ENCODE results near the gene PRRT4. TPM values are rescaled to one million over a fixed set of nuclear protein-coding genes. Genes with fewer than 3 reads are reported as not detected.

The PRRT4 gene
- total and polyA plus RNA-seq, 9 of the 15 experiments (the other 6 are each of a cell fraction or from before 2014, with no cell fraction given), result not detected

DNA sequence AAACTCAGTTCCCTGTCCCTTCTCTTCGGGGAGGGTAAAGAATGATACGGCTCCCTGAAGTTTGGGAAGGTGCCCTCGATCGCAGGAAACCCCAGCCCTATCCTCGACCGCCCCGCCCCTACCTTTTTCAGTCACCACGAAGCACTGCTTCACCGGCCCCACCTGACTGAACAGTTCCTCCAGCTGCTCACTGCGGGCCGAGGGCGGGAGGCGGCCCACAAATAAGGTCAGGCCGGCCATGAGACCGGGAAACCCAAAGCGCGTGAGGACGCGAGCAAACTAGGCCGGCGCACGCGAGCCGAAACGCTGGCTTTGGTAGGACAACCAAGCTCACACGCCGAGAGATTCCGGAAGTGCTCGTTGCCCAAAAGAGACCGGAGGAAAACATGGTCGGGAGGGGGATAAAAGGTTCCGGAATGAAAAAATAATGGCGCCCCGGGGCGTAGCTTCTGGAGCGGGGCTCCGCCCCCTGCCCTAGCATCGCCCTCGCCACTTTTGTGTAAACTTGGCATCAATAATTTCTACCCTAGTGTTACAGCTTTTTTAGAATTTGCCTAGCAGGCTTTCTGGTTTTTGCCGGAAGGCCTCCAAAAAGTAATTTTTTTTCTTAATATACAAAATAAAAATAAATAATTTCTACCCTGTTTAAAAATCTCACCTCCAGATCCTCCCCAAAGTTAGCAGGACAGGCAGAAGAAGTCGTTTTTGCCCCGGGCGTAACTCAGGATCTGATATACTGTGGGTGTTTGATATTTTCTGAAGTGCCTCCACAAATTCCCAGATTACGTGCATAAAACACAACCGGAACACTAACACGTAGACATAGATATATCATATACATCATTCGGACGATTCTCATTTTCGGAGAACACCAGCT is 17.7 kb downstream of the PRRT4 start, which contains the start of gene RBM28 (continued):
- TF ChIP-seq, protein P1, sequence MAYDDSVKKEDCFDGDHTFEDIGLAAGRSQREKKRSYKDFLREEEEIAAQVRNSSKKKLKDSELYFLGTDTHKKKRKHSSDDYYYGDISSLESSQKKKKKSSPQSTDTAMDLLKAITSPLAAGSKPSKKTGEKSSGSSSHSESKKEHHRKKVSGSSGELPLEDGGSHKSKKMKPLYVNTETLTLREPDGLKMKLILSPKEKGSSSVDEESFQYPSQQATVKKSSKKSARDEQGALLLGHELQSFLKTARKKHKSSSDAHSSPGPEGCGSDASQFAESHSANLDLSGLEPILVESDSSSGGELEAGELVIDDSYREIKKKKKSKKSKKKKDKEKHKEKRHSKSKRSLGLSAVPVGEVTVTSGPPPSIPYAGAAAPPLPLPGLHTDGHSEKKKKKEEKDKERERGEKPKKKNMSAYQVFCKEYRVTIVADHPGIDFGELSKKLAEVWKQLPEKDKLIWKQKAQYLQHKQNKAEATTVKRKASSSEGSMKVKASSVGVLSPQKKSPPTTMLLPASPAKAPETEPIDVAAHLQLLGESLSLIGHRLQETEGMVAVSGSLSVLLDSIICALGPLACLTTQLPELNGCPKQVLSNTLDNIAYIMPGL (CRISPR knock-in tag; IDR thresholded peaks at IDR 0.05), result peak; percentile 98
- TF ChIP-seq HNRNPLL (IDR thresholded peaks at IDR 0.05; ENCODE audit: low read depth, low read length, poor library complexity, severe bottlenecking) (peak; percentile 40), ZNF584 (CRISPR knock-in tag; IDR thresholded peaks at IDR 0.05; ENCODE audit: low read depth) (no peak), SMAD2 (IDR thresholded peaks at IDR 0.05; ENCODE audit: low read depth, low read length) (no peak), LCOR (CRISPR knock-in tag; IDR thresholded peaks at IDR 0.05) (peak; percentile 100), ZNF780A (CRISPR knock-in tag; IDR thresholded peaks at IDR 0.05) (no peak), CREBBP (IDR thresholded peaks at IDR 0.05; ENCODE audit: low read depth, low read length) (no peak), ZNF655 (CRISPR knock-in tag; IDR thresholded peaks at IDR 0.05) (no peak), ETV5 (CRISPR knock-in tag; IDR thresholded peaks at IDR 0.05; ENCODE audit: low read depth) (peak; percentile 94), ZBTB1 (CRISPR knock-in tag; IDR thresholded peaks at IDR 0.05; ENCODE audit: borderline replicate concordance, low read depth) (peak; percentile 86), ZBTB8A (IDR thresholded peaks at IDR 0.05; ENCODE audit: partially characterized antibody) (no peak), FOSL1 (tag; conservative IDR thresholded peaks at IDR 0.05) (0 out of 2 replicates have a peak, but pooled peaks have one; percentile 32), NFIX (CRISPR knock-in tag; IDR thresholded peaks at IDR 0.05; ENCODE audit: low read depth) (no peak), ZNF77 (CRISPR knock-in tag; IDR thresholded peaks at IDR 0.05) (no peak), MAFK (IDR thresholded peaks at IDR 0.05; ENCODE audit: low read length) (no peak), CBFA2T2 (conservative IDR thresholded peaks at IDR 0.05) (no peak), ZNF436 (CRISPR knock-in tag; IDR thresholded peaks at IDR 0.05) (peak; percentile 31; the same call in 1 of the 2 replicates), PPARD (CRISPR knock-in tag; IDR thresholded peaks at IDR 0.05) (no peak)
- TF ChIP-seq, protein P2, sequence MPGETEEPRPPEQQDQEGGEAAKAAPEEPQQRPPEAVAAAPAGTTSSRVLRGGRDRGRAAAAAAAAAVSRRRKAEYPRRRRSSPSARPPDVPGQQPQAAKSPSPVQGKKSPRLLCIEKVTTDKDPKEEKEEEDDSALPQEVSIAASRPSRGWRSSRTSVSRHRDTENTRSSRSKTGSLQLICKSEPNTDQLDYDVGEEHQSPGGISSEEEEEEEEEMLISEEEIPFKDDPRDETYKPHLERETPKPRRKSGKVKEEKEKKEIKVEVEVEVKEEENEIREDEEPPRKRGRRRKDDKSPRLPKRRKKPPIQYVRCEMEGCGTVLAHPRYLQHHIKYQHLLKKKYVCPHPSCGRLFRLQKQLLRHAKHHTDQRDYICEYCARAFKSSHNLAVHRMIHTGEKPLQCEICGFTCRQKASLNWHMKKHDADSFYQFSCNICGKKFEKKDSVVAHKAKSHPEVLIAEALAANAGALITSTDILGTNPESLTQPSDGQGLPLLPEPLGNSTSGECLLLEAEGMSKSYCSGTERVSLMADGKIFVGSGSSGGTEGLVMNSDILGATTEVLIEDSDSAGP (CRISPR knock-in tag; IDR thresholded peaks at IDR 0.05), result peak; percentile 83
- TF ChIP-seq, protein P3, sequence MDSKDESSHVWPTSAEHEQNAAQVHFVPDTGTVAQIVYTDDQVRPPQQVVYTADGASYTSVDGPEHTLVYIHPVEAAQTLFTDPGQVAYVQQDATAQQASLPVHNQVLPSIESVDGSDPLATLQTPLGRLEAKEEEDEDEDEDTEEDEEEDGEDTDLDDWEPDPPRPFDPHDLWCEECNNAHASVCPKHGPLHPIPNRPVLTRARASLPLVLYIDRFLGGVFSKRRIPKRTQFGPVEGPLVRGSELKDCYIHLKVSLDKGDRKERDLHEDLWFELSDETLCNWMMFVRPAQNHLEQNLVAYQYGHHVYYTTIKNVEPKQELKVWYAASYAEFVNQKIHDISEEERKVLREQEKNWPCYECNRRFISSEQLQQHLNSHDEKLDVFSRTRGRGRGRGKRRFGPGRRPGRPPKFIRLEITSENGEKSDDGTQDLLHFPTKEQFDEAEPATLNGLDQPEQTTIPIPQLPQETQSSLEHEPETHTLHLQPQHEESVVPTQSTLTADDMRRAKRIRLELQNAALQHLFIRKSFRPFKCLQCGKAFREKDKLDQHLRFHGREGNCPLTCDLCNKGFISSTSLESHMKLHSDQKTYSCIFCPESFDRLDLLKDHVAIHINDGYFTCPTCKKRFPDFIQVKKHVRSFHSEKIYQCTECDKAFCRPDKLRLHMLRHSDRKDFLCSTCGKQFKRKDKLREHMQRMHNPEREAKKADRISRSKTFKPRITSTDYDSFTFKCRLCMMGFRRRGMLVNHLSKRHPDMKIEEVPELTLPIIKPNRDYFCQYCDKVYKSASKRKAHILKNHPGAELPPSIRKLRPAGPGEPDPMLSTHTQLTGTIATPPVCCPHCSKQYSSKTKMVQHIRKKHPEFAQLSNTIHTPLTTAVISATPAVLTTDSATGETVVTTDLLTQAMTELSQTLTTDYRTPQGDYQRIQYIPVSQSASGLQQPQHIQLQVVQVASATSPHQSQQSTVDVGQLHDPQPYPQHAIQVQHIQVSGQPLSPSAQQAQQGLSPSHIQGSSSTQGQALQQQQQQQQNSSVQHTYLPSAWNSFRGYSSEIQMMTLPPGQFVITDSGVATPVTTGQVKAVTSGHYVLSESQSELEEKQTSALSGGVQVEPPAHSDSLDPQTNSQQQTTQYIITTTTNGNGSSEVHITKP (IDR thresholded peaks at IDR 0.05; ENCODE audit: partially characterized antibody), result peak; percentile 48

Measured in K562 (cell line).